ENCODE data around the gene NCCRP1. TPM values are rescaled to one million over a fixed set of nuclear protein-coding genes. Genes with fewer than 3 reads are reported as not detected.
"Not testable (repeated sequence)": the region's sequence is repeated elsewhere in the genome, so short reads cannot be mapped to it uniquely, and the experiment has no call there.

Gene NCCRP1
- total RNA-seq, 1 experiment from 2014 or later = 0.46 TPM

DNA sequence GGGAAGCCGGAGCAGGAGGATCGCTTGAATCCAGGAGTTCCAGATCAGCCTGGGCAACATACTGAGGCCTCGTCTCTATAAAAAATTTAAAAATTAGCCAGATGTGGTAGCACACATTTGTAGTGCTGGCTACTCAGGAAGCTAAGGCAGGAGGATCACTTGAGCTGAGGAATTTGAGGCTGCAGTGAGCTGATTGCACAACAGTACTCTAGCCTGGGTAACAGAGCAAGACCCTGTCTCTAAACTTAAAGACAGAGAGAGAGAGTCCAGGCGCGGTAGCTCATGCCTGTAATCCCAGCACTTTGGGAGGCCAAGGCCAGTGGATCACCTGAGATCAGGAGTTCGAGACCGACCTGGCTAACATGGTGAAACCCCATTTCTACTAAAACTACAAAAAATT, 43.7 kb downstream of the NCCRP1 start:
- peaks cover 3% of the 10 kb centered on the region; the same call in 1 of the 2 replicates for H3K27me3 ChIP-seq (ENCODE audit: control insufficient read depth, insufficient read depth, low read length)
- H3K27ac ChIP-seq (ENCODE audit: low read length) = no peak overlapping the region
- ATAC-seq = no peak
- no peaks in the 10 kb centered on the region for H3K9me3 ChIP-seq (ENCODE audit: control insufficient read depth, insufficient read depth, low read depth, low read length)
- no peak for TF ChIP-seq POLR2AphosphoS5 (IDR thresholded peaks at IDR 0.05; ENCODE audit: low read depth, low read length)
- no peak for TF ChIP-seq TCF7L2 (IDR thresholded peaks at IDR 0.05; ENCODE audit: low read depth, low read length)
- TF ChIP-seq CTCF (IDR thresholded peaks at IDR 0.05) = no peak
- TF ChIP-seq REST (IDR thresholded peaks at IDR 0.05; ENCODE audit: insufficient read depth in 1 of 2, low read depth in 2 of 2, low read length in 1 of 2) = no peak
- TF ChIP-seq SIN3A (IDR thresholded peaks at IDR 0.05; ENCODE audit: borderline replicate concordance, insufficient read depth, low read depth, low read length) = no peak
- no peak for DNase-seq (ENCODE audit: low read depth, low spot score)
- no peaks in the 10 kb centered on the region for H3K4me1 ChIP-seq (ENCODE audit: control insufficient read depth, insufficient read depth, low read length)
- ChIA-PET POLR2A (interaction anchor here (1.2 kb wide), 1 partner anchor 11 kb away, joined by 3 read pairs; no protein-coding TSS in a partner anchor), CTCF (interaction anchor here (0.5 to 0.7 kb wide), 2 partner anchors 70 to 552 kb away, joined by 4 read pairs; no protein-coding TSS in a partner anchor)
- H3K4me3 ChIP-seq (ENCODE audit: low read depth in 2 of 2, low read length in 2 of 2) = no peak overlapping the region
- H3K36me3 ChIP-seq (ENCODE audit: control insufficient read depth, insufficient read depth, low read length) = no peaks in the 10 kb centered on the region
- in situ Hi-C loops (cut with HindIII; ENCODE audit: low pct_unique_long_range_greater_than_20kb, low sequenced_read_pairs) (no loop called here), intact Hi-C loops (cut with micrococcal nuclease; ENCODE audit: unreplicated experiment) (no loop called here)
- BruUV-seq (replicated peaks) = no TSS peak

DNA sequence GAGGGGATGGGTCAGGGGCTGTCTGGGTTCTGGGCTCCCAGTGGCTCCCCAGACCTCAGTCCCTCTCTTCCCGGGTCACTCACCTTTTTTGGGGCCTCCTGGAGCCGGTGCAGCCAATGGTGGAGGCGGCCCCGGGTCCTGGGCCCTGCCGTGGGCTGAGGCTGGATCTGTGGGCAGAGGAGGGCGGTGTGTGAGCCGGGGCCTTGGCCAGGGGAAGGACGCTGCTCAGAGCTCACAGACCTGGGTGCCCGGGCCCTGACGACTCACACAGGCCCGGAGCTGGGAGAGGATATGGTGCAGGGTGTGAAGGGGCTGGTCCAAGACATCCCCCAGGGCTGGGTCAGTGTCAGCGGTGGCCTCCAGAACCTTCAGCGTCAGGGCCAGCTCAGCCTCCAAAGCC, 47.0 kb downstream of the NCCRP1 start:
- H3K27ac ChIP-seq (ENCODE audit: low read length); H3K9me3 ChIP-seq (ENCODE audit: control insufficient read depth, insufficient read depth, low read depth, low read length); DNase-seq (ENCODE audit: low read depth, low spot score); CTCF ChIA-PET; BruUV-seq (replicated peaks); H3K4me3 ChIP-seq (ENCODE audit: low read depth in 2 of 2, low read length in 2 of 2); intact Hi-C loops (cut with micrococcal nuclease; ENCODE audit: unreplicated experiment); POLR2A ChIA-PET; H3K27me3 ChIP-seq (ENCODE audit: control insufficient read depth, insufficient read depth, low read length); H3K4me1 ChIP-seq (ENCODE audit: control insufficient read depth, insufficient read depth, low read length); in situ Hi-C loops (cut with HindIII; ENCODE audit: low pct_unique_long_range_greater_than_20kb, low sequenced_read_pairs); H3K36me3 ChIP-seq (ENCODE audit: control insufficient read depth, insufficient read depth, low read length): not testable (repeated sequence)
- ATAC-seq = peak; percentile 19

- H3K4me3 ChIP-seq (ENCODE audit: low read depth in 2 of 2, low read length in 2 of 2); BruUV-seq (replicated peaks); H3K36me3 ChIP-seq (ENCODE audit: control insufficient read depth, insufficient read depth, low read length); intact Hi-C loops (cut with micrococcal nuclease; ENCODE audit: unreplicated experiment); H3K27ac ChIP-seq (ENCODE audit: low read length); H3K9me3 ChIP-seq (ENCODE audit: control insufficient read depth, insufficient read depth, low read depth, low read length); H3K27me3 ChIP-seq (ENCODE audit: control insufficient read depth, insufficient read depth, low read length); in situ Hi-C loops (cut with HindIII; ENCODE audit: low pct_unique_long_range_greater_than_20kb, low sequenced_read_pairs); DNase-seq (ENCODE audit: low read depth, low spot score); POLR2A ChIA-PET; H3K4me1 ChIP-seq (ENCODE audit: control insufficient read depth, insufficient read depth, low read length): not testable (repeated sequence)
- CTCF ChIA-PET = interaction anchor here (0.6 to 0.7 kb wide), 6 partner anchors 14 to 526 kb away, joined by 3 to 6 read pairs (median 4); no protein-coding TSS in a partner anchor
- ATAC-seq = peak; percentile 32
Measured at GRCh38 chr19:39244410-39245100, 47.8 kb downstream of the NCCRP1 start, which contains the start of gene IFNL3. Gene IFNL3, minus strand, starts transcription at chr19:39245006. Its CDS starts 39 bp downstream, at chr19:39244967.

- POLR2A ChIA-PET = interaction anchor here (0.6 kb wide), 1 partner anchor 53 kb away, joined by 3 read pairs; no protein-coding TSS in a partner anchor
- intact Hi-C loops (cut with micrococcal nuclease; ENCODE audit: unreplicated experiment); DNase-seq (ENCODE audit: low read depth, low spot score); H3K36me3 ChIP-seq (ENCODE audit: control insufficient read depth, insufficient read depth, low read length); BruUV-seq (replicated peaks); H3K27me3 ChIP-seq (ENCODE audit: control insufficient read depth, insufficient read depth, low read length); in situ Hi-C loops (cut with HindIII; ENCODE audit: low pct_unique_long_range_greater_than_20kb, low sequenced_read_pairs); H3K4me1 ChIP-seq (ENCODE audit: control insufficient read depth, insufficient read depth, low read length); H3K9me3 ChIP-seq (ENCODE audit: control insufficient read depth, insufficient read depth, low read depth, low read length); H3K4me3 ChIP-seq (ENCODE audit: low read depth in 2 of 2, low read length in 2 of 2); H3K27ac ChIP-seq (ENCODE audit: low read length): not testable (repeated sequence)
- peak; percentile 88 for ATAC-seq
- CTCF ChIA-PET = interaction anchor here (0.6 to 0.7 kb wide), 7 partner anchors 14 to 525 kb away, joined by 3 to 6 read pairs (median 4); no protein-coding TSS in a partner anchor
Measured at GRCh38 chr19:39245166-39245565, 48.4 kb downstream of the NCCRP1 start.

Measured in Panc1 (cell line).